ENCODE results near the gene C17orf113.

Gene C17orf113

DNA sequence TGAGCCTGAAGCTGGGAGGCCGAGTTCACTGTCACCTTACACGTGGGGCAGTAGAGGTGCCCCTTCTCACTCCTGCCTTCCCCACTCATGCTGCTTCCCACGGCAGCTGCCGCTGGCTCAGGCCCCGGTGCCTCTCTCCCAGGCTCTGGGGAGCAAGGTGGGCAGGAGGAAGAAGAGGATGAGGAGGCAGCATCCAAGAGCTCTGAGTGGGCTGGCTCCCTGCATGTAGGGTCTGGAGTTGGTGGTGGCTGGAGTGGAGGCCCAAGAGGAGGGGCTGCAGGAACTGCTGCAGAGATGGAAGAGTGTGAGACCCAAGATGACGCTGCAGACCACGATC is 21.6 kb downstream of the C17orf113 start:
- ATAC-seq (ENCODE audit: low read depth): no peak
- H3K27me3 ChIP-seq (ENCODE audit: insufficient read depth, poor library complexity, severe bottlenecking): no peaks in the 10 kb centered on the region
- no peak overlapping the region for H3K27ac ChIP-seq (ENCODE audit: poor library complexity, severe bottlenecking)
- no peak for DNase-seq (ENCODE audit: low spot score)
- no peaks in the 10 kb centered on the region for H3K9me3 ChIP-seq (ENCODE audit: severe bottlenecking)
- H3K36me3 ChIP-seq (ENCODE audit: low read depth): peaks cover 8% of the 10 kb centered on the region
- H3K4me1 ChIP-seq (ENCODE audit: insufficient read depth, poor library complexity, severe bottlenecking): peaks cover 8% of the 10 kb centered on the region
- TF ChIP-seq, protein P1, sequence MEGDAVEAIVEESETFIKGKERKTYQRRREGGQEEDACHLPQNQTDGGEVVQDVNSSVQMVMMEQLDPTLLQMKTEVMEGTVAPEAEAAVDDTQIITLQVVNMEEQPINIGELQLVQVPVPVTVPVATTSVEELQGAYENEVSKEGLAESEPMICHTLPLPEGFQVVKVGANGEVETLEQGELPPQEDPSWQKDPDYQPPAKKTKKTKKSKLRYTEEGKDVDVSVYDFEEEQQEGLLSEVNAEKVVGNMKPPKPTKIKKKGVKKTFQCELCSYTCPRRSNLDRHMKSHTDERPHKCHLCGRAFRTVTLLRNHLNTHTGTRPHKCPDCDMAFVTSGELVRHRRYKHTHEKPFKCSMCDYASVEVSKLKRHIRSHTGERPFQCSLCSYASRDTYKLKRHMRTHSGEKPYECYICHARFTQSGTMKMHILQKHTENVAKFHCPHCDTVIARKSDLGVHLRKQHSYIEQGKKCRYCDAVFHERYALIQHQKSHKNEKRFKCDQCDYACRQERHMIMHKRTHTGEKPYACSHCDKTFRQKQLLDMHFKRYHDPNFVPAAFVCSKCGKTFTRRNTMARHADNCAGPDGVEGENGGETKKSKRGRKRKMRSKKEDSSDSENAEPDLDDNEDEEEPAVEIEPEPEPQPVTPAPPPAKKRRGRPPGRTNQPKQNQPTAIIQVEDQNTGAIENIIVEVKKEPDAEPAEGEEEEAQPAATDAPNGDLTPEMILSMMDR (IDR thresholded peaks at IDR 0.05; ENCODE audit: poor library complexity, severe bottlenecking): no peak
- H3K4me3 ChIP-seq (ENCODE audit: severe bottlenecking): no peak overlapping the region

DNA sequence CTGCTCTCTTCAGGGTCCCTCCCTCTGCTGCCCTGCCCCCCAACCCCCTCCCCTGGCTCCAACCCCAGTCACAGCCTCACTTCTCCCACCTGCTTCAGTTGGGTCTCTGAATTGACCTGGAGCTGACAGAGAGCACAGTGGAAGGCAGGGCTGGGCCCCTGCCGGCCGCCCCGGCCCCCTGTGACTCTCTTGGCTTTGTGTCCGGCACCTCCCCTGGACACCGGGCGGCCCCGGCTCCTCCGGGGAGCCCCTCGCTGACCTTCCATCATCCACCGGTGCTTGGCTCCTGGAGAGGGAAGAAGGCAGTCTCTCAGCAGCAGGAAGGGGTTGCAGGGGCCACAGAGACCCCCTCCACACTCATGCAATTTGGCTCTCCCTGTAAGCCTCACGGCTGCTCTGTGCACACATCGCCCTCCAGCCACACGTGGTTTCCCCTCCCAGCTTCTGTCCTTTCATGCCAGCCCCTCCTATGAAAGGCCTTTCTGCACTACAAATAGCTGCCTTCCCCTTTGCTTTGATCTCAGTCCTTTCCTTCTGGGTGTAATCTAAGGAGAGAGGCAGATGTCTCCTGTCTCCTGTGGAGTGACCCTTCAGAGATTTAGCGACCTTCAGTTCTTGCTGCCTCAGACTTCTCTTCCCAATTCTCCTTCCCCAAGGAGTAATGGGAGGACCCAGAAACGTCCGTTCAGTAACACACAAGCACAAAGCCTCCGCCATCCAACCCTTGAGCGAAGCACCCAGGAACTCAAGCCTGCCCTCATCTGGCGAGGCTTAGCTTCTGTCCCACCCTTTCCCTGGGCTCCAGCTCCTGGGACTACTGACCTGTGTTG is 22.2 kb downstream of the C17orf113 start:
- Histone ChIP-seq H3K4me3 (ENCODE audit: severe bottlenecking) (no peak overlapping the region), H3K4me1 (ENCODE audit: insufficient read depth, poor library complexity, severe bottlenecking) (peaks cover 8% of the 10 kb centered on the region), H3K27ac (ENCODE audit: poor library complexity, severe bottlenecking) (no peak overlapping the region), H3K9me3 (ENCODE audit: severe bottlenecking) (no peaks in the 10 kb centered on the region), H3K27me3 (ENCODE audit: insufficient read depth, poor library complexity, severe bottlenecking) (no peaks in the 10 kb centered on the region), H3K36me3 (ENCODE audit: low read depth) (peaks cover 8% of the 10 kb centered on the region)
- DNase-seq (ENCODE audit: low spot score) (no peak), ATAC-seq (ENCODE audit: low read depth) (no peak)
- TF ChIP-seq, protein P1 (IDR thresholded peaks at IDR 0.05; ENCODE audit: poor library complexity, severe bottlenecking): peak; percentile 7

DNA sequence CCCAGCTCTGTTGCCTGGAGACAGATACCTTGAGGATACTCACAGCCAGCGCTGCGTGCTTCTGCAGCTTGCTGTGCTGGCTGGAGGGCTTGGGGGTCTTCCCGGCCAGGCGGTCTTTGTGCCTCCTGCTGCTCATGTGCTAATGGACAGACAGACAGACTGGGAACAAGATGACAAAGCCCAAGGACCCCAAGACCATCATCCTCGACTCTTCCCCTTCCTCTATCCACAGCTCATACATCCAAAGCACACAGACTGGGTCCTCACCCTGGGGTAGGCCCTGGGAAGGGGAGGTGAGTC is 22.9 kb downstream of the C17orf113 start:
- no peak overlapping the region for H3K4me3 ChIP-seq (ENCODE audit: severe bottlenecking)
- DNase-seq (ENCODE audit: low spot score) (no peak), ATAC-seq (ENCODE audit: low read depth) (no peak)
- TF ChIP-seq, protein P1 (IDR thresholded peaks at IDR 0.05; ENCODE audit: poor library complexity, severe bottlenecking): no peak
- H3K27me3 ChIP-seq (ENCODE audit: insufficient read depth, poor library complexity, severe bottlenecking): no peaks in the 10 kb centered on the region
- peaks cover 8% of the 10 kb centered on the region for H3K4me1 ChIP-seq (ENCODE audit: insufficient read depth, poor library complexity, severe bottlenecking)
- H3K27ac ChIP-seq (ENCODE audit: poor library complexity, severe bottlenecking): no peak overlapping the region
- no peaks in the 10 kb centered on the region for H3K9me3 ChIP-seq (ENCODE audit: severe bottlenecking)
- peaks cover 13% of the 10 kb centered on the region for H3K36me3 ChIP-seq (ENCODE audit: low read depth)

DNA sequence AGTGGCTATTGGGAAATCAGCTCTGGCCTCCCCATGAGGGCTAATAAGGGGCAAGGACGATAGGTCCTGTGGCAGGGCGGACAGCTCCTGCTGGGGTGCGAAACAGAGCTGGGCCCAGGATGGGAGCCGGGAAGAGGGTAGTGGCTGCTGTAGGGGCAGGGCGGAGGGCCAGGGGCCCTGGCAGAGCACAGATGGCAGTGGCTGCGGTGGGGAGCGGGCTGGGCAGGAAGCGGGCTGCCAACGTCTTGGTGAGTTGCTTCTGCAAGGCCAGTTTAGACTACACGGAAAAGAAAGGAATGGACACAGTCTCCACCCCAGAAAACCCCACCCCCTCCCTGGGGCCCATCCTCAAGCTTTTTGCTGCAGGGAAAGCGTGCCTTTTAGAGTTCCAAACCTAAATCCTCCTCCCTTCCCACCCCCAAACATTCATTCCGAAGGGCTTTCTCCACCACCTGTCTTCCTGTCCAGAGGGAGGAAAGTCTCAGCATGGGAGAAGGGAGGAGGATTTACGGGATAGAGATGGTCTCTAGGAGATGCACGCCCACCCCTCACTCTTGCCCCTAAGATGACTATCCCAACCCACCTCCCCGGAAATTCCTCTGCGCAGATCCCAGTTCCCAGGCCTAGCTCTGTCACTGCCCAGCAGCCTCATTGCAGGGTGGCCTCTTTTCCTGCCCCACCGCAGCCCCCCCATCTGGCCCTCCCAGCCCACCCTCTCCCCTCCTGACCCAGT is 23.4 kb downstream of the C17orf113 start:
- ATAC-seq (ENCODE audit: low read depth): no peak
- DNase-seq (ENCODE audit: low spot score): no peak
- Histone ChIP-seq H3K4me1 (ENCODE audit: insufficient read depth, poor library complexity, severe bottlenecking) (peaks cover 8% of the 10 kb centered on the region), H3K27ac (ENCODE audit: poor library complexity, severe bottlenecking) (no peak overlapping the region), H3K27me3 (ENCODE audit: insufficient read depth, poor library complexity, severe bottlenecking) (no peaks in the 10 kb centered on the region), H3K4me3 (ENCODE audit: severe bottlenecking) (no peak overlapping the region), H3K36me3 (ENCODE audit: low read depth) (peaks cover 17% of the 10 kb centered on the region), H3K9me3 (ENCODE audit: severe bottlenecking) (no peaks in the 10 kb centered on the region)
- TF ChIP-seq, protein P1 (IDR thresholded peaks at IDR 0.05; ENCODE audit: poor library complexity, severe bottlenecking): no peak

- H3K36me3 ChIP-seq (ENCODE audit: low read depth): peaks cover 23% of the 10 kb centered on the region
- H3K27ac ChIP-seq (ENCODE audit: poor library complexity, severe bottlenecking): no peak overlapping the region
- TF ChIP-seq, protein P1 (IDR thresholded peaks at IDR 0.05; ENCODE audit: poor library complexity, severe bottlenecking): no peak
- peaks cover 10% of the 10 kb centered on the region for H3K4me1 ChIP-seq (ENCODE audit: insufficient read depth, poor library complexity, severe bottlenecking)
- no peak overlapping the region for H3K4me3 ChIP-seq (ENCODE audit: severe bottlenecking)
- DNase-seq (ENCODE audit: low spot score): no peak
- H3K27me3 ChIP-seq (ENCODE audit: insufficient read depth, poor library complexity, severe bottlenecking): no peaks in the 10 kb centered on the region
- H3K9me3 ChIP-seq (ENCODE audit: severe bottlenecking): no peaks in the 10 kb centered on the region
- ATAC-seq (ENCODE audit: low read depth): no peak
These were observed 24.5 kb downstream of the C17orf113 start for GRCh38 chr17:42025936-42026335.

Data from RWPE2 (cell line).